DOHH2 (cell line): Measurements from ENCODE around the gene POU6F1.

ENCODE experiments used
- CTCF ChIP-seq: fragments of 200-600 bp; sonication (generic); IDR thresholded peaks from one replicate; pipeline ENCODE4 v1.5.1; 2014; ENCODE audit warnings: antibody characterized with exemption, mild to moderate bottlenecking, low read depth, low read length; ENCODE audit not compliant: poor library complexity, severe bottlenecking
- EZH2phosphoT487 ChIP-seq: fragments of 200-600 bp; sonication (generic); IDR thresholded peaks from 2 replicates; pipeline ENCODE4 v1.6.1; 2017; ENCODE audit warnings: borderline replicate concordance, mild to moderate bottlenecking, antibody characterized with exemption, low read length, moderate library complexity, mixed read lengths

- TF ChIP-seq CTCF (no peak), EZH2phosphoT487 (no peak)
Observed at GRCh38 chr12:51185171-51185717, 32.6 kb downstream of the POU6F1 start.
